Bronchial epithelial cell (primary cell): Measurements from ENCODE around the gene ITGA3. TPM values are rescaled to one million over a fixed set of nuclear protein-coding genes. Genes with fewer than 3 reads are reported as not detected.

Experiments used
- DNase-seq: peaks from one replicate; pipeline ENCODE4 v3.0.0-alpha.2; 2010; ENCODE audit warnings: low read depth
- FAIRE-seq: peaks from 2 replicates; lab custom pipeline; 2011; peaks lifted over from hg19 to GRCh38; lab: Jason Lieb, UNC
- H3K27me3 ChIP-seq: 2 replicates; pipeline ENCODE4 v1.5.1; 2011; ENCODE audit warnings: low read length; ENCODE audit not compliant: control insufficient read depth, insufficient read depth
- H3K36me3 ChIP-seq: 2 replicates; pipeline ENCODE4 v1.5.1; 2011; ENCODE audit warnings: low read length; ENCODE audit not compliant: control insufficient read depth, insufficient read depth
- H3K4me3 ChIP-seq: 2 replicates; pipeline ENCODE4 v1.5.1; 2011; ENCODE audit warnings: mild to moderate bottlenecking, low read depth, low read length, control low read depth
- total RNA-seq: library from RNA; depleted of rRNA; stranded (reverse); fragments of >200 nt; gene quantifications from 2 replicates; pipeline ENCODE4 v1.2.1, GENCODE V29; 2014
- TF ChIP-seq, protein P1 (sequence below): IDR thresholded peaks from 2 replicates; pipeline ENCODE4 v1.5.1; 2011; ENCODE audit warnings: mild to moderate bottlenecking, moderate library complexity, low read length, control low read depth, inconsistent platforms; ENCODE audit not compliant: insufficient read depth, severe bottlenecking

ITGA3 gene
- total RNA-seq, 1 donor from 2014 or later: 633 TPM

DNA sequence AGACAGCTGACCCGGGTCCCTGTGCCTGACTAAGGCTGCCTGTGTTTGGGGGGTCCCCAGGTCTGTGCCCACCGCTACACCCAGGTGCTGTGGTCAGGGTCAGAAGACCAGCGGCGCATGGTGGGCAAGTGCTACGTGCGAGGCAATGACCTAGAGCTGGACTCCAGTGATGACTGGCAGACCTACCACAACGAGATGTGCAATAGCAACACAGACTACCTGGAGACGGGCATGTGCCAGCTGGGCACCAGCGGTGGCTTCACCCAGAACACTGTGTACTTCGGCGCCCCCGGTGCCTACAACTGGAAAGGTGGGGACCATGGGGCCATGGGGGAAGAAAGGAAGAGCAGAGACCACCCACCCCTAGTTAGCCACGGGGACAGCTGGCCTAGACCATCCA, 12.1 kb downstream of the ITGA3 start:
- peaks cover 56% of the 10 kb centered on the region for H3K36me3 ChIP-seq
- TF ChIP-seq, protein P1, sequence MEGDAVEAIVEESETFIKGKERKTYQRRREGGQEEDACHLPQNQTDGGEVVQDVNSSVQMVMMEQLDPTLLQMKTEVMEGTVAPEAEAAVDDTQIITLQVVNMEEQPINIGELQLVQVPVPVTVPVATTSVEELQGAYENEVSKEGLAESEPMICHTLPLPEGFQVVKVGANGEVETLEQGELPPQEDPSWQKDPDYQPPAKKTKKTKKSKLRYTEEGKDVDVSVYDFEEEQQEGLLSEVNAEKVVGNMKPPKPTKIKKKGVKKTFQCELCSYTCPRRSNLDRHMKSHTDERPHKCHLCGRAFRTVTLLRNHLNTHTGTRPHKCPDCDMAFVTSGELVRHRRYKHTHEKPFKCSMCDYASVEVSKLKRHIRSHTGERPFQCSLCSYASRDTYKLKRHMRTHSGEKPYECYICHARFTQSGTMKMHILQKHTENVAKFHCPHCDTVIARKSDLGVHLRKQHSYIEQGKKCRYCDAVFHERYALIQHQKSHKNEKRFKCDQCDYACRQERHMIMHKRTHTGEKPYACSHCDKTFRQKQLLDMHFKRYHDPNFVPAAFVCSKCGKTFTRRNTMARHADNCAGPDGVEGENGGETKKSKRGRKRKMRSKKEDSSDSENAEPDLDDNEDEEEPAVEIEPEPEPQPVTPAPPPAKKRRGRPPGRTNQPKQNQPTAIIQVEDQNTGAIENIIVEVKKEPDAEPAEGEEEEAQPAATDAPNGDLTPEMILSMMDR: no peak
- FAIRE-seq (no peak), DNase-seq (no peak)
- no peak overlapping the region for H3K4me3 ChIP-seq
- H3K27me3 ChIP-seq: no peaks in the 10 kb centered on the region

DNA sequence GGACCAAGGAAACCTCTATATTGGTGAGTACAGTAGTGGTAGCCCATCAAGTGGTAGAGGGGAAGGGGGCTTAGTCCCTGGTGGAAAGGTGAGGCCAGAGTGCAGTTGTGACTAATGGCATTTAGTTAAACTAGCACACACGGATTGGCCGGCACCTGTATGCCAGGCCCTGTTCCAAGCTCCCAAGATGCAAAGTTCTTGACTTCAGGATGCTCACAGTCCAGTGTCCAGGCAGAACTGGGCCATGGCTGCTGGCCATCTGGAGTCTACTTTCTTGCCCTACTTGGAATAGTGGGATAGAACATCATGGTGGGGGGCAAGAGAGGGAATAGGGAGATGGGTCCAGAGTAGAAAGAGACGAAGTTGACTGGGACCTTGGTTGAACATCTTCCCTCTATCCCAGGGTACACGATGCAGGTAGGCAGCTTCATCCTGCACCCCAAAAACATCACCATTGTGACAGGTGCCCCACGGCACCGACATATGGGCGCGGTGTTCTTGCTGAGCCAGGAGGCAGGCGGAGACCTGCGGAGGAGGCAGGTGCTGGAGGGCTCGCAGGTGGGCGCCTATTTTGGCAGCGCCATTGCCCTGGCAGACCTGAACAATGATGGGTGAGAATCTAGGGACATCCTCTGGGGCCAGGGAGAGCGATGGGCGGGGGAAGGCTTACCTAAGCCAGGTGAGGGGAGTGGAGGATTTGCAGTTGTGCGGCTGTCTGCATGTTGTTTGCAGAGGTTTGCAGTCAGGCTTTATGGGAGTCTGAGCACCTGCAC, 15.2 kb downstream of the ITGA3 start:
- no peaks in the 10 kb centered on the region for H3K27me3 ChIP-seq
- DNase-seq (no peak), FAIRE-seq (no peak)
- TF ChIP-seq, protein P1: no peak
- H3K36me3 ChIP-seq: peaks cover 72% of the 10 kb centered on the region
- no peak overlapping the region for H3K4me3 ChIP-seq

DNA sequence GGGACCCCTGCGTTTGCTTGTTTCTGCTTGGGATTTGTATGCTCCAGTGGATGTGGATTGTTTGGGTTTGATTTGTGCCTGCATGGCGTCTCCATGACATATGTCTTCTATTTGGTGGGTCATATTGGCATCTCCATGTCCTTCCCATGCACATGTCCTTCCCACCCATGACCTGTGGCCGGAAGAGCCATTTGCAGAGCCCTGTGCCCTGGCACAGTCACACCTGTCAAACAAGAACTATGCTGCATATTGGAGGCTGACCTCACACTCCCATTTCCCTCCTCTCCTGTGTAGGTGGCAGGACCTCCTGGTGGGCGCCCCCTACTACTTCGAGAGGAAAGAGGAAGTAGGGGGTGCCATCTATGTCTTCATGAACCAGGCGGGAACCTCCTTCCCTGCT, 15.8 kb downstream of the ITGA3 start:
- H3K27me3 ChIP-seq: no peaks in the 10 kb centered on the region
- H3K4me3 ChIP-seq: no peak overlapping the region
- FAIRE-seq: no peak
- DNase-seq: no peak
- TF ChIP-seq, protein P1: no peak
- peaks cover 72% of the 10 kb centered on the region for H3K36me3 ChIP-seq

DNA sequence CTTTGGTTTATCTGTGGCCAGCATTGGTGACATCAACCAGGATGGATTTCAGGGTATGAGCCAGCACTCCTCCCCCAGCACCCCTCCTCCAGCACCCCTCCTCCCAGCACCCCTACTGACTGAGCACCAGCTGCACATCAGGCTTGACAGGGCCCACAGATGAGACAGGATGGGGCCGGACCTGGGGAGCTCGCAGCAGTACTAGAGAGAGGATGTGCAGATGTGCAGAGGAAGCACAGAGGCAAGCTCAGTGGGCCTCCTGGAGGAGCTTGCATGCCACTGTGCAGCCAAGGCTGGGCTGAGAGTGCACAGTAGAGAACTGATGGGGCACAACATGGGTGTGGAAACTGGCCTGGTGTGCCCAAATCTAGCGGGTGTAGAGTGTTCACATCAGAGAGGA, 16.2 kb downstream of the ITGA3 start:
- Histone ChIP-seq H3K4me3 (no peak overlapping the region), H3K27me3 (no peaks in the 10 kb centered on the region), H3K36me3 (peaks cover 72% of the 10 kb centered on the region)
- FAIRE-seq (no peak), DNase-seq (no peak)
- TF ChIP-seq, protein P1: no peak

DNA sequence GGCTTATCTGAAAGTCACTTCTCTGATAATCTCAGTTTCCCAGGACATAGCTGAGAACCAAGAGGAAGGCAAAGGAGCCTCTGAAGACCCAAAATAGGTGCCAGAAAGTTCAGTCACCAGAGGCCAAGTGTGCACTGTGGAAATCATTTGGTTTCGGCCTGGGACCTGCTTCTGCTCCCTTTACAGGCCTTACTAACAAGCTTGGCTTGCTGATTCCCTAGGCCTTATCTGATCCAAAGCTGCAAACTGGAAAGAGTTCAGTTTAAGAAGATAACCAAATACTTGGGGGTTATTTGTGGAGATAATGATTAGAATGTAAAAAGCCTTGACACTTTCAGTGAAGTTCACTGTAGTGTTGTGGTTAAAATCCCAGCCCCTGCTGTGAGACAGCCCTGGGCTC, 17.0 kb downstream of the ITGA3 start:
- TF ChIP-seq, protein P1: no peak
- no peaks in the 10 kb centered on the region for H3K27me3 ChIP-seq
- H3K36me3 ChIP-seq: peaks cover 71% of the 10 kb centered on the region
- no peak overlapping the region for H3K4me3 ChIP-seq
- DNase-seq: no peak
- no peak for FAIRE-seq

DNA sequence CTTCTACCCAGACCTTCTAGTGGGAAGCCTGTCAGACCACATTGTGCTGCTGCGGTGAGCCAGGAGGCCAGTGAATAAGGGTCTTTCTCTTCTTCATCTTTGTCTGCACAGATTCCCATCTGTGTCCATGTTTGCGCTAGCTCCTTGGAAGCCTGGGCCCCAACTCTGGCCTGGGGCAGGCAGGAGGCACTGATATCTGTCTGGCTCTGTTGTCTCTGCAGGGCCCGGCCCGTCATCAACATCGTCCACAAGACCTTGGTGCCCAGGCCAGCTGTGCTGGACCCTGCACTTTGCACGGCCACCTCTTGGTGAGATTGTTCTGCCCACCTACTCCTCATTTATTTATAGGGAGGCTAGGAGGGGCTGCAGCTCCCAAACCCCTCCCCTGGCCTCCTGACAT, 18.3 kb downstream of the ITGA3 start:
- H3K36me3 ChIP-seq: peaks cover 75% of the 10 kb centered on the region
- H3K27me3 ChIP-seq: no peaks in the 10 kb centered on the region
- H3K4me3 ChIP-seq: no peak overlapping the region
- FAIRE-seq (no peak), DNase-seq (no peak)
- TF ChIP-seq, protein P1: no peak
